HepG2 (cell line): ENCODE data around the gene CAMK1. TPM values are rescaled to one million over a fixed set of nuclear protein-coding genes. Genes with fewer than 3 reads are reported as not detected.

Experiments
- ARID2 ChIP-seq: sonication (generic); formaldehyde crosslinking; IDR thresholded peaks from 2 replicates; pipeline ENCODE4 v1.8.1; 2022; ENCODE audit warnings: mild to moderate bottlenecking, missing genetic modification reagents, borderline replicate concordance
- ELF3 ChIP-seq: IDR thresholded peaks from 2 replicates; pipeline ENCODE4 v1.6.1; 2016; ENCODE audit warnings: missing genetic modification reagents, missing compliant biosample characterization
- FOXP1 ChIP-seq, 2 experiments: fragments of 450-650 bp in 1 of 2; IDR thresholded peaks; 2 replicates each; pipeline ENCODE4 v1.6.1; 2017 to 2018; ENCODE audit warnings: antibody characterized with exemption in 1 of 2
- HNRNPUL1 ChIP-seq: fragments of 200-400 bp; formaldehyde crosslinking; IDR thresholded peaks from 2 replicates; pipeline ENCODE4 v1.6.1; 2017; ENCODE audit warnings: low read depth, mild to moderate bottlenecking, low read length, moderate library complexity
- KDM5A ChIP-seq: fragments of 200-600 bp; sonication (generic); IDR thresholded peaks from 2 replicates; pipeline ENCODE4 v1.7.0; 2018; ENCODE audit warnings: antibody characterized with exemption, mild to moderate bottlenecking, low read length, borderline replicate concordance
- KLF16 ChIP-seq, 2 experiments: sonication (generic) in 1 of 2; formaldehyde crosslinking in 1 of 2; IDR thresholded peaks; 2 replicates each; pipeline versions ENCODE4 v1.6.1 to v1.8.0; 2016 to 2023; ENCODE audit warnings: missing genetic modification reagents in 2 of 2, missing compliant biosample characterization in 1 of 2
- MTA3 ChIP-seq: sonication (generic); formaldehyde crosslinking; IDR thresholded peaks from 2 replicates; pipeline ENCODE4 v1.4.0; 2020; ENCODE audit warnings: missing genetic modification reagents
- NCOR1 ChIP-seq: fragments of 200-600 bp; sonication (generic); IDR thresholded peaks from 2 replicates; pipeline ENCODE4 v1.7.0; 2017; ENCODE audit warnings: antibody characterized with exemption, low read length, borderline replicate concordance
- PHF20 ChIP-seq: sonication (generic); formaldehyde crosslinking; IDR thresholded peaks from 2 replicates; pipeline ENCODE4 v1.5.0; 2020; ENCODE audit warnings: mild to moderate bottlenecking, missing genetic modification reagents
- PPARG ChIP-seq: conservative IDR thresholded peaks from 2 replicates; pipeline ENCODE4 v1.6.1; 2016; ENCODE audit warnings: missing biosample characterization, missing genetic modification reagents
- SMAD3 ChIP-seq: sonication (generic); formaldehyde crosslinking; IDR thresholded peaks from 2 replicates; pipeline ENCODE4 v1.4.0; 2020; ENCODE audit warnings: missing genetic modification reagents
- SP4 ChIP-seq: sonication (generic); formaldehyde crosslinking; IDR thresholded peaks from 2 replicates; pipeline ENCODE4 v1.8.1; 2023; ENCODE audit warnings: mild to moderate bottlenecking, missing genetic modification reagents
- TRIM24 ChIP-seq: sonication (generic); formaldehyde crosslinking; IDR thresholded peaks from 2 replicates; pipeline ENCODE4 v1.8.0; 2022; ENCODE audit warnings: mild to moderate bottlenecking, missing genetic modification reagents
- TSC22D2 ChIP-seq: sonication (generic); formaldehyde crosslinking; IDR thresholded peaks from 2 replicates; pipeline ENCODE4 v1.5.1; 2020; ENCODE audit warnings: missing genetic modification reagents, mild to moderate bottlenecking, borderline replicate concordance
- ZEB1 ChIP-seq: IDR thresholded peaks from 2 replicates; pipeline ENCODE4 v1.6.1; 2012; ENCODE audit warnings: mild to moderate bottlenecking, low read depth, inconsistent platforms; ENCODE audit not compliant: insufficient replicate concordance
- ZNF260 ChIP-seq: sonication (generic); formaldehyde crosslinking; IDR thresholded peaks from 2 replicates; pipeline ENCODE4 v1.4.0; 2020; ENCODE audit warnings: missing genetic modification reagents, low read depth, mild to moderate bottlenecking, borderline replicate concordance
- ZNF3 ChIP-seq: IDR thresholded peaks from 2 replicates; pipeline ENCODE4 v1.7.0; 2017; ENCODE audit warnings: inconsistent platforms
- ZNF430 ChIP-seq: sonication (generic); formaldehyde crosslinking; IDR thresholded peaks from 2 replicates; pipeline ENCODE4 v1.9.0; 2021; ENCODE audit warnings: mild to moderate bottlenecking, missing genetic modification reagents
- polyA plus RNA-seq, 8 experiments: library from polyadenylated mRNA; depleted of rRNA in 3 of 8; stranded (reverse) in 7 of 8; unstranded in 1 of 8; fragments of >200 nt; fragmentation: Illumina TruSeq in 4 of 8; extraction: Trizol in 4 of 8; gene quantifications; 2 replicates each; pipeline versions ENCODE4 v1.2.1 to v1.2.3, GENCODE V29; 2011 to 2016; ENCODE audit warnings: low read depth in 4 of 8, missing spikeins in 1 of 8, mixed read lengths in 1 of 8; ENCODE audit not compliant: insufficient read depth in 1 of 8
- total RNA-seq, 5 experiments: library from RNA; depleted of rRNA; stranded (reverse); fragments of >200 nt; fragmentation: Illumina TruSeq; extraction: Trizol; gene quantifications; 2 replicates each; pipeline ENCODE4 v1.2.3, GENCODE V29; 2016; ENCODE audit warnings: low read depth in 1 of 5
- TF ChIP-seq, protein P1 (sequence below): IDR thresholded peaks from 2 replicates; pipeline ENCODE4 v1.6.1; 2012; ENCODE audit warnings: low read depth, low read length, improper control_type of control experiment
- TF ChIP-seq, protein P2 (sequence below): sonication (generic); formaldehyde crosslinking; IDR thresholded peaks from 2 replicates; pipeline ENCODE4 v1.9.0; 2021; ENCODE audit warnings: mild to moderate bottlenecking, missing genetic modification reagents
- TF ChIP-seq, protein P3 (sequence below): sonication (generic); formaldehyde crosslinking; IDR thresholded peaks from 2 replicates; pipeline ENCODE4 v1.5.0; 2020; ENCODE audit warnings: missing genetic modification reagents

Gene CAMK1
- total and polyA plus RNA-seq, 2 of the 13 experiments (the other 11 are each of a cell fraction or from before 2014, with no cell fraction given), result 26.4 to 53.3 TPM

DNA sequence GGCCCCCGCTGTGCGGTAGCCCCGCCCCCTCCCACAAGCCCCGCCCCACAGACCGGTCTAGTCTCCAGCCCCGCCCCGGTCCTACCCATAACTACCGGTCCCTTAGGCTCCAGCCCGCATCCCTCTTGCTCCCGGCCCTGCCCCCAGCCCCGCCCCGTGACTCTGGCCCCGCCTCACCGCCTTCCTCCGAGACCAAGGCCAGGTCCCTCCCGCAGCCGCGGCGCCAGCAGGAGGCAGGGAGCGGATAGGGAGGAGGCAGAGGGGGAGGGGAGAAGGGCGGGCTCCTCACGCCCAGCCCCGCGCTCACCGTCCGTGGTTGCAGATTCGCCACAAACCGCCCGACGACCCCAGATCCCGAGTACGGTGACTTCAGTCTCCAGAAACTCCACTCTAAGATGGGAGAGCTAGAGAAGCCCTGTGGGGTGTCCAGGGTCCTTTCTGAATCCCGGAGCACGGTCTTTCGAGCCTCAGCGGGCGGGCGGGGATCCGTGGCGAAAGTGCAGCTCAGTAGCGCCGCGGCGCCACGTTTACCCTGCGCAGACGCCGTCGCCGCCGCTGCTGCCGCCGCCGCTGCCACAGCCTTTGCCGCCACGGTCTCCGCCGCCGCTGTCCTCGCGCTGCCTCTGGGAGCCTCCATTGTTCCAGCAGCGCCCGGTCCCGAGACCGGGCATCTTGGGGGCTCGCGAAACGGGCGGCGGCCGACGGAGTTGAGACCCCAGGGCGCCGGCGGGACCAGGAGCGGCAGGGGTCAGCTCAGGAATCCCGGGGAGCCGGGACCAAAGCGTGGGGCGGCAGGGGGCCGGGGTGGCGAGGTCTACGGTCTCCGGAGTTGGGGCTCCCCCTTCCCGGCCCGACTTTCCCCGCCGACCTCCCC, 38.3 kb downstream of the CAMK1 start, which contains the start of gene BRPF1 (continued):
- TF ChIP-seq, protein P1, sequence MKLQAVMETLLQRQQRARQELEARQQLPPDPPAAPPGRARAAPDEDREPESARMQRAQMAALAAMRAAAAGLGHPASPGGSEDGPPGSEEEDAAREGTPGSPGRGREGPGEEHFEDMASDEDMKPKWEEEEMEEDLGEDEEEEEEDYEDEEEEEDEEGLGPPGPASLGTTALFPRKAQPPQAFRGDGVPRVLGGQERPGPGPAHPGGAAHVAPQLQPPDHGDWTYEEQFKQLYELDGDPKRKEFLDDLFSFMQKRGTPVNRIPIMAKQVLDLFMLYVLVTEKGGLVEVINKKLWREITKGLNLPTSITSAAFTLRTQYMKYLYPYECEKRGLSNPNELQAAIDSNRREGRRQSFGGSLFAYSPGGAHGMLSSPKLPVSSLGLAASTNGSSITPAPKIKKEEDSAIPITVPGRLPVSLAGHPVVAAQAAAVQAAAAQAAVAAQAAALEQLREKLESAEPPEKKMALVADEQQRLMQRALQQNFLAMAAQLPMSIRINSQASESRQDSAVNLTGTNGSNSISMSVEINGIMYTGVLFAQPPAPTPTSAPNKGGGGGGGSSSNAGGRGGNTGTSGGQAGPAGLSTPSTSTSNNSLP, result no peak
- no peak for TF ChIP-seq HNRNPUL1
- TF ChIP-seq PPARG, result no peak
- TF ChIP-seq ZNF260 (CRISPR knock-in tag), result no peak
- no peak for TF ChIP-seq TRIM24 (CRISPR knock-in tag)
- TF ChIP-seq FOXP1 (IDR thresholded peaks at IDR 0.05), result no peak
- TF ChIP-seq FOXP1 (CRISPR knock-in tag; IDR thresholded peaks at IDR 0.05), result peak; percentile 22; the same call in 1 of the 2 replicates
- TF ChIP-seq PHF20 (CRISPR knock-in tag), result peak; percentile 87
- no peak for TF ChIP-seq TSC22D2 (CRISPR knock-in tag)
- TF ChIP-seq ELF3 (CRISPR knock-in tag), result no peak
- TF ChIP-seq SP4, result peak; percentile 87
- TF ChIP-seq, protein P2, sequence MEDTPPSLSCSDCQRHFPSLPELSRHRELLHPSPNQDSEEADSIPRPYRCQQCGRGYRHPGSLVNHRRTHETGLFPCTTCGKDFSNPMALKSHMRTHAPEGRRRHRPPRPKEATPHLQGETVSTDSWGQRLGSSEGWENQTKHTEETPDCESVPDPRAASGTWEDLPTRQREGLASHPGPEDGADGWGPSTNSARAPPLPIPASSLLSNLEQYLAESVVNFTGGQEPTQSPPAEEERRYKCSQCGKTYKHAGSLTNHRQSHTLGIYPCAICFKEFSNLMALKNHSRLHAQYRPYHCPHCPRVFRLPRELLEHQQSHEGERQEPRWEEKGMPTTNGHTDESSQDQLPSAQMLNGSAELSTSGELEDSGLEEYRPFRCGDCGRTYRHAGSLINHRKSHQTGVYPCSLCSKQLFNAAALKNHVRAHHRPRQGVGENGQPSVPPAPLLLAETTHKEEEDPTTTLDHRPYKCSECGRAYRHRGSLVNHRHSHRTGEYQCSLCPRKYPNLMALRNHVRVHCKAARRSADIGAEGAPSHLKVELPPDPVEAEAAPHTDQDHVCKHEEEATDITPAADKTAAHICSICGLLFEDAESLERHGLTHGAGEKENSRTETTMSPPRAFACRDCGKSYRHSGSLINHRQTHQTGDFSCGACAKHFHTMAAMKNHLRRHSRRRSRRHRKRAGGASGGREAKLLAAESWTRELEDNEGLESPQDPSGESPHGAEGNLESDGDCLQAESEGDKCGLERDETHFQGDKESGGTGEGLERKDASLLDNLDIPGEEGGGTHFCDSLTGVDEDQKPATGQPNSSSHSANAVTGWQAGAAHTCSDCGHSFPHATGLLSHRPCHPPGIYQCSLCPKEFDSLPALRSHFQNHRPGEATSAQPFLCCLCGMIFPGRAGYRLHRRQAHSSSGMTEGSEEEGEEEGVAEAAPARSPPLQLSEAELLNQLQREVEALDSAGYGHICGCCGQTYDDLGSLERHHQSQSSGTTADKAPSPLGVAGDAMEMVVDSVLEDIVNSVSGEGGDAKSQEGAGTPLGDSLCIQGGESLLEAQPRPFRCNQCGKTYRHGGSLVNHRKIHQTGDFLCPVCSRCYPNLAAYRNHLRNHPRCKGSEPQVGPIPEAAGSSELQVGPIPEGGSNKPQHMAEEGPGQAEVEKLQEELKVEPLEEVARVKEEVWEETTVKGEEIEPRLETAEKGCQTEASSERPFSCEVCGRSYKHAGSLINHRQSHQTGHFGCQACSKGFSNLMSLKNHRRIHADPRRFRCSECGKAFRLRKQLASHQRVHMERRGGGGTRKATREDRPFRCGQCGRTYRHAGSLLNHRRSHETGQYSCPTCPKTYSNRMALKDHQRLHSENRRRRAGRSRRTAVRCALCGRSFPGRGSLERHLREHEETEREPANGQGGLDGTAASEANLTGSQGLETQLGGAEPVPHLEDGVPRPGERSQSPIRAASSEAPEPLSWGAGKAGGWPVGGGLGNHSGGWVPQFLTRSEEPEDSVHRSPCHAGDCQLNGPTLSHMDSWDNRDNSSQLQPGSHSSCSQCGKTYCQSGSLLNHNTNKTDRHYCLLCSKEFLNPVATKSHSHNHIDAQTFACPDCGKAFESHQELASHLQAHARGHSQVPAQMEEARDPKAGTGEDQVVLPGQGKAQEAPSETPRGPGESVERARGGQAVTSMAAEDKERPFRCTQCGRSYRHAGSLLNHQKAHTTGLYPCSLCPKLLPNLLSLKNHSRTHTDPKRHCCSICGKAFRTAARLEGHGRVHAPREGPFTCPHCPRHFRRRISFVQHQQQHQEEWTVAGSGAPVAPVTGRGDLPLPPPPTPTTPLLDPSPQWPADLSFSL (CRISPR knock-in tag), result no peak
- TF ChIP-seq ZNF430 (CRISPR knock-in tag), result no peak
- TF ChIP-seq ZNF3 (CRISPR knock-in tag), result no peak
- no peak for TF ChIP-seq ARID2 (CRISPR knock-in tag)
- peak in 1 of 2 experiments; percentile 22; a peak in 1 of 4 replicates for TF ChIP-seq KLF16 (CRISPR knock-in tag; IDR thresholded peaks at IDR 0.05)
- TF ChIP-seq KDM5A, result peak; percentile 98
- TF ChIP-seq ZEB1, result no peak
- TF ChIP-seq, protein P3, sequence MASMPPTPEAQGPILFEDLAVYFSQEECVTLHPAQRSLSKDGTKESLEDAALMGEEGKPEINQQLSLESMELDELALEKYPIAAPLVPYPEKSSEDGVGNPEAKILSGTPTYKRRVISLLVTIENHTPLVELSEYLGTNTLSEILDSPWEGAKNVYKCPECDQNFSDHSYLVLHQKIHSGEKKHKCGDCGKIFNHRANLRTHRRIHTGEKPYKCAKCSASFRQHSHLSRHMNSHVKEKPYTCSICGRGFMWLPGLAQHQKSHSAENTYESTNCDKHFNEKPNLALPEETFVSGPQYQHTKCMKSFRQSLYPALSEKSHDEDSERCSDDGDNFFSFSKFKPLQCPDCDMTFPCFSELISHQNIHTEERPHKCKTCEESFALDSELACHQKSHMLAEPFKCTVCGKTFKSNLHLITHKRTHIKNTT (CRISPR knock-in tag), result no peak
- no peak for TF ChIP-seq SMAD3 (CRISPR knock-in tag)
- no peak for TF ChIP-seq MTA3 (CRISPR knock-in tag)
- peak; percentile 70; the same call in 1 of the 2 replicates for TF ChIP-seq NCOR1
